ENCODE data around the gene HLA-DQA2. TPM values are rescaled to one million over a fixed set of nuclear protein-coding genes. Genes with fewer than 3 reads are reported as not detected.
"Not testable (repeated sequence)": the region's sequence is repeated elsewhere in the genome, so short reads cannot be mapped to it uniquely, and the experiment has no call there.

The HLA-DQA2 gene
- total RNA-seq, 2 experiments from 2014 or later: 0.45 to 0.46 TPM

DNA sequence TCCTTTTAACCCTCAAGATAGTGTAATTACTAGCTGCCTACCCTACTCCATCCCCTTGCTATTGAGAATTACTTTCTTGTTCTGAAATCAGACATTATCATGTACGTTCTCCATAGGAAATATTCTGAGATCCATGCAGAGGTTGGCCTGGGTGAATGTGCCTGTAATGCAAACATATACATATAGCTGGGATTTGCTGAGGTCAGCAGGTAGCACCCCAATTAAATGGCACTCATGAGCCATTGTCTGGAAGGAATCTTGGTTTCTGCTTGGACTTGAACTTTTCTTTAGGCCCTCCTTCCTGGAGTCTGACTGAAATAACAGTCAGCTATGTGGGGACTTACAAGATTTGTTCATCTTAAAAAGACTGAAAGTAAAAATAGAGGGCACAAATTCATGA, 18.5 kb downstream of the HLA-DQA2 start:
- no peak overlapping the region for H3K4me3 Mint-ChIP-seq
- no peaks in the 10 kb centered on the region for H3K9me3 Mint-ChIP-seq
- no peak for DNase-seq
- H3K27ac Mint-ChIP-seq: no peak overlapping the region
- peaks cover 2% of the 10 kb centered on the region for H3K4me1 Mint-ChIP-seq
- H3K36me3 Mint-ChIP-seq: no peaks in the 10 kb centered on the region
- H3K27me3 Mint-ChIP-seq: peaks cover 10% of the 10 kb centered on the region

DNA sequence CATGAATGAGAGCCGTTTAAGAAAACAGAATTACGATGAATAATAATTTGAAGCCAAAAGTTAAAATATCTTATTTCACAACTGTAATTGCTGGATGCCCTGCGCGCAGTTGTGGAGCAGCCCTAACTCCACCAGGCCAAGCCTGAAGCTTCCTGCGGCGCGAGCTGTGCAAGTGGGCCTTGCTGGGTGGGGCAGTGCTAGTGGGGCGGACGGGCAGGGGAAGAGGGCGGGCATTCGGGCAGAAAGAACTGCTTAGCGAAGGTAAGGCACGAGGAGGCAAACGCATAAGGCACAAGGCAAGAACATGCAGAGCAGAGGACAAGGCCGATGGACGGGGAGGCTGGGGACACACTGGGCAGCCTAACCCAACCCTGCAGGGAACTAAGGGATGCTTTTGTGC, 19.9 kb downstream of the HLA-DQA2 start:
- Mint-ChIP-seq H3K4me3 (no peak overlapping the region), H3K4me1 (peaks cover 2% of the 10 kb centered on the region), H3K27me3 (peaks cover 9% of the 10 kb centered on the region), H3K27ac (no peak overlapping the region), H3K9me3 (no peaks in the 10 kb centered on the region), H3K36me3 (no peaks in the 10 kb centered on the region)
- no peak for DNase-seq

DNA sequence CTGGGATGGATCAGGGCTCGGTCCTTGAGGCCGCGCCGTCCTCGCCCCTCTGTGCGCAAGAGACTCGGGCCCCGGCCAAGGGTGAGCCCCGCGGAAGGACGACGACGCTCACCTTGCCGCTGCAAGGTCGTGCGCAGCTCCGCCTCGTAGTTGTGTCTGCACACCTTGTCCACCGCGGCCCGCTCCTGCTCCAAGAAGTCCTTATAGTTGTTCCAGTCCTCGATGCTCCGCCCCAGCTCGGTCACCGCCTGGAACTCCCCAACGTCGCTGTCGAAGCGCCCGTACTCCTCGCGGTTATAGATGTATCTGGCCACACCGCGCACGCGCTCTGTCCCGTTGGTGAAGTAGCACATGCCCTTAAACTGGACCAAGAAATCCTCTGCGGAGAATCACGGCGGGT, 20.4 kb downstream of the HLA-DQA2 start:
- no peak overlapping the region for H3K27ac Mint-ChIP-seq
- no peak overlapping the region for H3K4me3 Mint-ChIP-seq
- H3K36me3 Mint-ChIP-seq: no peaks in the 10 kb centered on the region
- no peaks in the 10 kb centered on the region for H3K9me3 Mint-ChIP-seq
- DNase-seq: no peak
- peaks cover 2% of the 10 kb centered on the region for H3K4me1 Mint-ChIP-seq
- H3K27me3 Mint-ChIP-seq: peaks cover 7% of the 10 kb centered on the region

DNA sequence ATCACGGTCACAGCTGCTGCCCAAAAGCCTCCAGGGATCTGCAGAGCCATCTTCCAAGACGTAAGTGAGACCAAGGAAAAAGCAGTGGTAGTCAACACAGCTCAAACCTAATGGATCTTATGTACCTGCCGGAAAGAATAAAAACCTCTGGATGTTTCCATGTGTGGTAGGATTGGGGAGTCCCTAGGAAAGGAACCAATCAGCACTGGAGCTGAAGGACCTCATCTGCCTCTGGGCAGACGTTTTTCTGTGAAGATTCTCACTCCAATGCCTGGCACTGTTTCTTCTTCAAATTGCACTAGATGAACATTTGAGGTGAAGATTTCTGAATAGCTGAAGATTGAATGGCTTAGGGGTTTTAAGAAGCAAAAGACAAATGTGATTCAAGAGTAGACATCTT, 22.2 kb downstream of the HLA-DQA2 start, which contains the start of gene HLA-DQB2:
HLA-DQB2 (minus strand) TSS at position 112 of the 400 bp plus-strand sequence; CDS start at position 50, 62 bp downstream.
- Mint-ChIP-seq H3K27ac (no peak within 1 kb of the TSS), H3K4me3 (no peak within 1 kb of the TSS), H3K9me3 (no peaks in the 10 kb centered on the region), H3K36me3 (no peaks in the 10 kb centered on the region), H3K4me1 (peaks cover 2% of the 10 kb centered on the region), H3K27me3 (peaks cover 19% of the 10 kb centered on the region)
- DNase-seq: no peak

DNA sequence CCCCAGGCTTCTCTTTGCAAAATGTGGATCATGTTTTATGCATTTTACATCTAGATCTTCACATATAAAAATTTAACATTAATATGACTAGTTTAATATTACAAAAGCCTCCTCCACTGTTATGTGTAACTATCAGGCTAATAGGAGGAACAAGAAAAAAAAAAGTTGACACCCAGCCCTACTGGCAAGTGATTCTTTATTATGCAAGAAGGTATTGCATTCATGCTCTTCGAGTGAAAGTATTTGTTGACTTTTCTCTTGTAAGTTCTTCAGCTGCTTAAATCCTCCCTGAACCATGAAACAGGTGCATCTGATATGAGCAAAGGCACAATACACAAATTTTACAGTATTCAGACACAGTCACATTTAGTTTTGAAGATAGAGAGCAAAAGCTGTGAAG, 22.9 kb downstream of the HLA-DQA2 start:
- Mint-ChIP-seq H3K9me3 (no peaks in the 10 kb centered on the region), H3K27ac (no peak overlapping the region), H3K4me1 (peaks cover 2% of the 10 kb centered on the region), H3K4me3 (no peak overlapping the region), H3K36me3 (no peaks in the 10 kb centered on the region), H3K27me3 (peaks cover 24% of the 10 kb centered on the region)
- no peak for DNase-seq

DNA sequence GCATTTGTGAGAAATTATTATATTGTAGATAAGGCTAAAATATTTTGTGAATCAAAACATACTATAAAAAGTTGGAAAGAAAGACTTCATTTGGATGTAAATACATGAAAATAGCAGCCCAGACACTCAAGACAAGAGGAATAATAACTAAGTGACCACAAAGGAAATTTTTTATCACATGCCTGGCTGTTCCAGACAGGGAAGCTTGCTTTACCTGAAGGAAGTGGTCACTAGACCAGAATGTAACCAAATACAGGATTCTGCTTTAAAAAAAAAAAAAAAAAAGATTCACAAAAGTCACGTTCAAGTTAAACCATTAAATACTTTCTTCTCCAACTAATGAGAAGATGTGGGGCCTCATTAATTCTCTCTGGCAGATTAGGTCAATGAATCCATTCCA, 31.5 kb downstream of the HLA-DQA2 start:
- H3K9me3 Mint-ChIP-seq: no peaks in the 10 kb centered on the region
- H3K27ac Mint-ChIP-seq: no peak overlapping the region
- H3K36me3 Mint-ChIP-seq: no peaks in the 10 kb centered on the region
- H3K27me3 Mint-ChIP-seq: peaks cover 55% of the 10 kb centered on the region
- DNase-seq: no peak
- no peak overlapping the region for H3K4me3 Mint-ChIP-seq
- H3K4me1 Mint-ChIP-seq: peaks cover 4% of the 10 kb centered on the region

DNA sequence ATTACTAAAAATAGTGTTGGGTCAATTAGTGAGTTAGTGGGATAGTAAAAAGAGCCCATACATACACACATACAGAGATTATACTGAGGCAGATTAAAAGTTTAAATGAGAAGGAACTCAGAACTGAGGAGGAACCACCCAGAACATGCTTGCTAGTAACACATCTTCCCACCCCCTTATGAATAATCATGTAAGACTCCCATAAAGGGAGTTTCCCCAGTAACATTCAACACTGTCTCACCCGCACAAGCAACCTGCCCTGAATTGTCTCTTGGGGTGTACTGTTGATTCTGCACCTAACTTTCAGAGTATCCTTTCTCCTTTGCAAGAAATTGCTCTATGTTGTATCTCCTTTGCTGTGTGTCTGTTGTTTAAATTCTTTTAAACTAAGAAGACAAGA, 33.2 kb downstream of the HLA-DQA2 start:
- Mint-ChIP-seq H3K4me1 (peaks cover 4% of the 10 kb centered on the region), H3K27ac (no peak overlapping the region), H3K9me3 (no peaks in the 10 kb centered on the region), H3K4me3 (no peak overlapping the region), H3K36me3 (no peaks in the 10 kb centered on the region), H3K27me3 (peaks cover 40% of the 10 kb centered on the region)
- DNase-seq: no peak

DNA sequence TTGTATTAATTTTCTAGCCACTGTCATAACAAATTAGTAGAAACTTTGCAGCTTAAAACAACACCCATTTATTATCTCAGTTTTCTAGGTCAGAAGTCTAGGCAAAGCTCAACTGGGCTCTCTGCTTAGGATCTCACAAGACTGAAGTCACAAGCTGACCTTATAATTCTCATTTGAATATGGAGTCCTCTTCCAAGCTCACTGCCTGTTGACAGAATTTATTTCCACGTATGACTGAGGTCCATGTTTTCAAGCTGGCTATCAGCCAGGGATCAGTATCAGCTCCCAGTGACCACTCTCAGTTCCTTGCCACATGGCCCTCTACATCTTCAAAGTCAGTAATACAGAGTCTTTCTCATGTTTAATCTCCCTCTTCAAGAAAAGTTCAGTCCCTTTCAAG, 33.9 kb downstream of the HLA-DQA2 start:
- Mint-ChIP-seq H3K27ac (no peak overlapping the region), H3K27me3 (peaks cover 34% of the 10 kb centered on the region), H3K4me3 (no peak overlapping the region), H3K4me1 (peaks cover 4% of the 10 kb centered on the region), H3K36me3 (no peaks in the 10 kb centered on the region), H3K9me3 (no peaks in the 10 kb centered on the region)
- DNase-seq: no peak

DNA sequence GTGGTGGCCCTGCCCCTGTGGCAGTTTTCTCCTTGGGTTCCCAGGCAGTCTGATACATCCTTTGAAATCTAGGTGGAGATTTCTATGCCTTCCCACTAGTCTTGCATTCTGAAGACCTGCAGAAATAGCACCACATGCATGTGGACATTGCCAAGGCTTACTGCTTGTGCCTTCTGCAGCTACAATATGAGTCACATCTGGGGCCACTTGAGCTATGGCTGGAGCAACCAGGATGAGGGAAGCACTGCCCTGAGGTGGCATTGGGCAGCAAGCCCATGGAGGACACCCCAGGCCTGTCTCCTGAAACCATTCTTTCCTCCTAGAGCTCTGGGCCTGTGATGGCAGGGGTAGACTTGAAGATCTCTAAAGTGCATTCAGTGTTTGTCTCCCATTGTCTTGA, 37.8 kb downstream of the HLA-DQA2 start:
- H3K36me3 Mint-ChIP-seq: peaks cover 2% of the 10 kb centered on the region
- H3K9me3 Mint-ChIP-seq: peaks cover 4% of the 10 kb centered on the region
- no peaks in the 10 kb centered on the region for H3K4me1 Mint-ChIP-seq
- no peak overlapping the region for H3K4me3 Mint-ChIP-seq
- DNase-seq: no peak
- H3K27me3 Mint-ChIP-seq: peaks cover 21% of the 10 kb centered on the region
- H3K27ac Mint-ChIP-seq: no peak overlapping the region

DNA sequence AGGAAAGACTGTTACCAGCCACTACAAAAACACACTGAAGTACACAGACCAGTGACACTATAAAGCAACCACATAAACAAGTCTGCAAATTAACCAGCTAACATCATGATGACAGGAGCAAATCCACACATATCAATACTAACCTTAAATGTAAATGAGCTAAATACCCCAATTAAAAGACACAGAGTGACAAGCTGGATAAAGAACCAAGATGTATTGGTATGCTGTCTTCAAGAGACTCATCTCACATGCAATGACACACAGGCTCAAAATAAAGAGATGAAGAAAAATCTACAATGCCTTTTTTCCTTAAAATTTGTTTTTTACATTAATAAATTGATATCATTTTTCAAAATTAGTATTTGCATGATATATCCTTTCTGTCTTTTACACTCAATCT, 41.7 kb downstream of the HLA-DQA2 start:
- peaks cover 34% of the 10 kb centered on the region for H3K27me3 Mint-ChIP-seq
- H3K4me3 Mint-ChIP-seq, H3K9me3 Mint-ChIP-seq, H3K36me3 Mint-ChIP-seq, DNase-seq, H3K4me1 Mint-ChIP-seq, H3K27ac Mint-ChIP-seq: not testable (repeated sequence)

DNA sequence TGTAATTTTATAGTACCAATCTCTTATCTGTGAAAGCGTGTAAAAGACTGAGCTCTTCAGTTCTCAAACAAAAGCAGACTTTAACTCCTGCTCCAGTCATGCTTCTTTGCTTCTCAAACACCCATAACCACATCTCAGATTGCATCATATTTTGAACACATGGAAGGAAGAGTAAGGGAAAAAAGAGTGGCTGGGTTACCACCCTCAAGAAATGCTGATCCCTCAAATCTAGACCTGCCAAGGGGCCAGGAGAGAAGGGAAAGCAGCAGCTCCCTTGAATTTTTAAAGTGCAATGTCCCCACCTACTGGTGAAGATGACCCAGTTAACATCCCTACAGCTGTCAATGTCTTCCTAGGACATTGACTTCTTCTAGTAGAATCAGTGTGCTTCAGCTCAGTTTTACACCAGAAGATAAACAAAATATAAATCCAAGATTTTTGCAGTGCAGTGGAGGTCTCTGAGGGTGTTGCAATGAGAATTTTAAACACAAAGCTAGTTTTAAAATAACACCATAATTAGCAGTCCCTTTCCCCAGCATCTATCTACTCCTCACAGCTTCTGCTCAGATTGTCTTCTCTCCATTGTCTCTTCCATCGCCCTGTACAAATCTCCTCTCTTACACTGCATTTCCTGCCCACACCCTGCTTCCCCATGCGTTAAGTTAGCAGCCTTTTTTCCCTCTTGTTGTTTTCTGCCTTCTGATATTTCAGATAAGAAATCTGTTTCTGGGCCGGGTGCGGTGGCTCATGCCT, 44.8 kb downstream of the HLA-DQA2 start:
- peak; percentile 6 for DNase-seq

DNA sequence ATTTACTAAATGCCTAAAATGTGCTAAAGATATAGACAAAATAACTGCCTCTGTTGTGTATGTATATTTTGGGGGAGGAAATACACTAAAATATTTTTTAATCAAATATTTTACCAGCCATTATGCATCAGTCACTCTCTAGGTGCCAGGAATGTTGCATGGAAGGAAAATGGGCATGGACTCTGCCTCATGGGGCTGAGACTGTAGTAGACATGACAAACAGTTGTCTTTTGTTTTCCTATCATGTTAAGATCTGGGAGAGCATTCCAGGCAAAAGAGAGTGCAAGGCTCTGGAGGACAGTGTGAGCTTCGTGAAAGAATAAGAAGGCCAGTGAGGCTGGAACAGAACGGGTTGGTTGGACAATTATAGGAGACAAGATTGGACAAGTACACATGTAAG, 49.1 kb downstream of the HLA-DQA2 start:
- DNase-seq: no peak
- H3K4me1 Mint-ChIP-seq: peaks cover 15% of the 10 kb centered on the region
- no peaks in the 10 kb centered on the region for H3K36me3 Mint-ChIP-seq
- no peak overlapping the region for H3K27ac Mint-ChIP-seq
- H3K27me3 Mint-ChIP-seq: peaks cover 62% of the 10 kb centered on the region
- H3K4me3 Mint-ChIP-seq: no peak overlapping the region
- no peaks in the 10 kb centered on the region for H3K9me3 Mint-ChIP-seq

More for the DNA sequence above, 44.8 kb downstream of the HLA-DQA2 start:
- Mint-ChIP-seq H3K27ac (no peak overlapping the region), H3K9me3 (peaks cover 4% of the 10 kb centered on the region), H3K27me3 (peaks cover 36% of the 10 kb centered on the region), H3K36me3 (peaks cover 2% of the 10 kb centered on the region), H3K4me1 (no peaks in the 10 kb centered on the region), H3K4me3 (no peak overlapping the region)

DNA sequence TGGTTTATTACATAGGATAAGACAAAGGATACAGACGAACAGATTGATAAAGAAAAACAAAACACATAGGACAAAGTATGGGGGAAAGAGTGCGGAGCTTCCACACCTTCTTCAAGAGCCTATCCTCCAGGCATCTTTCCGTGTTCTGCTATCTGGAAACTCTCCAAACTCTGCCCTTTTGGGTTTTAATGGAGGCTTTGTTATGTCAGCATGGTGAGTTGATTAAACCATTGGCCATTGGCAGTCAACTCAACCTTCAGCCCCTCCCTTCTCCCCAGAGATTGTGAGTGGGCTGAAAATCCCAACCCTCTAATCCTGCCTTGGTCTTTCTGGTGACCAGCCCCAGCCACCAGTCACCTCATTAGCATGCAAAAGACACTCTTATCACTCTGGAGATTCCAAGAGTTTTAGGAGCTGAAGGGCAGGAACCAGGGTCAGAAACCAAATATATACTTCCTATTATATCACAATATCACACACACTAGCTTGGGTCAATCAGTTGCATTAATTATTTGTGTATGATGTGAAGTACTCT, 51.8 kb downstream of the HLA-DQA2 start:
- H3K36me3 Mint-ChIP-seq: no peaks in the 10 kb centered on the region
- no peaks in the 10 kb centered on the region for H3K9me3 Mint-ChIP-seq
- no peak overlapping the region for H3K4me3 Mint-ChIP-seq
- no peak for DNase-seq
- H3K4me1 Mint-ChIP-seq: peaks cover 27% of the 10 kb centered on the region
- H3K27me3 Mint-ChIP-seq: peaks cover 49% of the 10 kb centered on the region
- no peak overlapping the region for H3K27ac Mint-ChIP-seq

DNA sequence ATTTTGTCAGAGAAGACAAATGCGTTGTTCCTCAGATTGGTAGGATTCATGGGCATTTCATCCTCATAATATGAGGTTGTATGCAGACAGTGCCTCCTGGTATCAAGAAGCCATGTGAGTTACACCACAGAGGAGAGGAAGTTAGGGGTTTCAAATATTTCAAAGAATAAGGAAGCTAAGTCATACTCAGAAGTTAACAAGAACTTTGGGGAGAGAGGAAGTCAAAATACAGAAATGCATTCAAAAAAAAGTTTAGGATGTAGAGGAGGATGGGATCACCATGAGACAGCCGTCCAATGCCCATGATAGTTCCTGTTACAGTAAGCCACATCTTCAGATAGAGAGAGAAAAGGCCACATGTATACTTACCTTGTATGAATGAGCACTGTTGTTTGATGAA, 53.3 kb downstream of the HLA-DQA2 start:
- peaks cover 27% of the 10 kb centered on the region for H3K4me1 Mint-ChIP-seq
- H3K27ac Mint-ChIP-seq: no peak overlapping the region
- no peak for DNase-seq
- H3K36me3 Mint-ChIP-seq: no peaks in the 10 kb centered on the region
- no peak overlapping the region for H3K4me3 Mint-ChIP-seq
- H3K27me3 Mint-ChIP-seq: peaks cover 54% of the 10 kb centered on the region
- H3K9me3 Mint-ChIP-seq: peaks cover 2% of the 10 kb centered on the region
